ENCODE data around the gene SS18L1. TPM values are rescaled to one million over a fixed set of nuclear protein-coding genes. Genes with fewer than 3 reads are reported as not detected.

Gene SS18L1
- total RNA-seq, 4 donors from 2014 or later = 6.8 to 12.3 (median 11.1) TPM

GRCh38 chr20:62120365-62120762 is 23.2 kb upstream of the SS18L1 start:
- H3K4me3 ChIP-seq = no peak overlapping the region
- H3K4me1 ChIP-seq = peaks cover 0 to 42% (median 13%) of the 10 kb centered on the region in 3 donors
- ATAC-seq = no peak
- TF ChIP-seq, protein P1, sequence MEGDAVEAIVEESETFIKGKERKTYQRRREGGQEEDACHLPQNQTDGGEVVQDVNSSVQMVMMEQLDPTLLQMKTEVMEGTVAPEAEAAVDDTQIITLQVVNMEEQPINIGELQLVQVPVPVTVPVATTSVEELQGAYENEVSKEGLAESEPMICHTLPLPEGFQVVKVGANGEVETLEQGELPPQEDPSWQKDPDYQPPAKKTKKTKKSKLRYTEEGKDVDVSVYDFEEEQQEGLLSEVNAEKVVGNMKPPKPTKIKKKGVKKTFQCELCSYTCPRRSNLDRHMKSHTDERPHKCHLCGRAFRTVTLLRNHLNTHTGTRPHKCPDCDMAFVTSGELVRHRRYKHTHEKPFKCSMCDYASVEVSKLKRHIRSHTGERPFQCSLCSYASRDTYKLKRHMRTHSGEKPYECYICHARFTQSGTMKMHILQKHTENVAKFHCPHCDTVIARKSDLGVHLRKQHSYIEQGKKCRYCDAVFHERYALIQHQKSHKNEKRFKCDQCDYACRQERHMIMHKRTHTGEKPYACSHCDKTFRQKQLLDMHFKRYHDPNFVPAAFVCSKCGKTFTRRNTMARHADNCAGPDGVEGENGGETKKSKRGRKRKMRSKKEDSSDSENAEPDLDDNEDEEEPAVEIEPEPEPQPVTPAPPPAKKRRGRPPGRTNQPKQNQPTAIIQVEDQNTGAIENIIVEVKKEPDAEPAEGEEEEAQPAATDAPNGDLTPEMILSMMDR (IDR thresholded peaks at IDR 0.05) = no peak
- TF ChIP-seq POLR2AphosphoS5 (IDR thresholded peaks at IDR 0.05) = no peak
- TF ChIP-seq POLR2A (IDR thresholded peaks at IDR 0.05) = no peak
- TF ChIP-seq EP300 (IDR thresholded peaks at IDR 0.05) = no peak
- peak overlapping the region in 2 of 4 donors; percentile 2 to 14 for H3K27ac ChIP-seq
- no peaks in the 10 kb centered on the region for H3K9me3 ChIP-seq
- 77 to 88% methylated on average over 2 of the region's 5 CpGs for WGBS, 2 donors (ENCODE audit: low coverage in 1 of 2)
- H3K27me3 ChIP-seq = peaks cover 30% of the 10 kb centered on the region
- H3K36me3 ChIP-seq = peaks cover 0 to 11% of the 10 kb centered on the region in 2 donors

GRCh38 chr20:62120990-62121775 is 22.4 kb upstream of the SS18L1 start:
- Histone ChIP-seq H3K36me3 (peaks cover 0 to 19% of the 10 kb centered on the region in 2 donors), H3K27me3 (peaks cover 29% of the 10 kb centered on the region), H3K4me1 (peaks cover 0 to 46% (median 13%) of the 10 kb centered on the region in 3 donors), H3K9me3 (no peaks in the 10 kb centered on the region), H3K27ac (peak overlapping the region; percentile 94 to 99 (median 98)), H3K4me3 (peak overlapping the region; percentile 39 to 84)
- peak; percentile 5 for ATAC-seq
- WGBS, 2 donors (ENCODE audit: low coverage in 1 of 2) = 18% methylated on average over 6 to 42 of the region's 45 CpGs
- TF ChIP-seq EP300 (IDR thresholded peaks at IDR 0.05) (no peak), POLR2A (IDR thresholded peaks at IDR 0.05) (no peak), POLR2AphosphoS5 (IDR thresholded peaks at IDR 0.05) (peak; percentile 27)
- TF ChIP-seq, protein P1 (IDR thresholded peaks at IDR 0.05) = no peak

DNA sequence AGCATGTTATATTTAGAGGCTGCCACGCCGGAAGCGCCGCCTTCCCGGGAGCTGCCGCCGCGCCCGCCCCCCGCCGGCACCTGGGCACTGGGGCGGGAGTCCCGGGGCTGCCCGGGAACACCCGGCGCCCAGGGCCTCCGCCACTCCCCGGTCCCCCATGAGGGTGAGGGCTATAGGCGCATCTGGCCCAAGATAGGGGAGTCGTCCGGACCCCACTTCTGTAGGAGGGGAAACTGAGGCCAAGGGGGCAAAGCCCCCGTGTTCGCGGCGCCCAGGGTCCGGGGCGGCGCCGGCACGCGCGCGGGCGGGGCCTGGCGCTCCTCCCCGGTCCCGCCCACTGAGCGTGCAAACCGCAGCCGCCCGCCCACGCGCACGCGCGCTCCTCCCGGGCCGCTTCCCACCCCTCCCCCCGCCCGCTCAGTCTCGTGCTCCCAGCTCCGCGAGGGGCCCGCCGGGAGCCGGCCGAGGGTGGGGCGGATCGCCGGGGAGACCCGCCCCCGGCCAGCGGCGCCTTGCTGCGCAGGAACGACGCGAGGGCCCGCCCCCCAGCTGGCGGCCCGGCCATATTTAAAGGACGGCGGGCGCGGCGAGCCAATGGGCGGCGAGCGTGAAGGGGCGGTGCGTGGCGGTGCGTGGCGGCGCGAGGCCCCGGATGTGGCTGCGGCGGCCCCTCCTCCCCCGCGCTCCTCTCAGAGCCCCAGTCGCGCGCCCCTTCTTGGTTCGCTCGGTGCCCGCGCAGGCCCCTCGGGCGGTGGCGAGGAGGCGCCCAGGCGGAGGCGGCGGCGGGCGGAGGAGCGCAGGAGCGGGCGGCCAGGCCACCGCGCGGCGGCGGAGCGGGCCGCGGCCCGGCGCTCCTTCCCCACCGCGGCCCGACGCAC is 21.6 kb upstream of the SS18L1 start, which contains the start of gene LSM14B:
Gene LSM14B, plus strand, starts transcription at position 700 of the 878 bp plus-strand sequence. CDS start 192 bp downstream, outside the sequence.
- no CpG with 5 or more reads among the region's 124 CpGs for WGBS, 2 donors (ENCODE audit: low coverage in 1 of 2)
- H3K36me3 ChIP-seq = peaks cover 0 to 27% of the 10 kb centered on the region in 2 donors
- peak; percentile 94 for ATAC-seq
- peaks cover 24% of the 10 kb centered on the region for H3K27me3 ChIP-seq
- peak within 1 kb of the TSS; percentile 75 to 84 for H3K4me3 ChIP-seq
- H3K9me3 ChIP-seq = no peaks in the 10 kb centered on the region
- peaks cover 0 to 46% (median 13%) of the 10 kb centered on the region in 3 donors for H3K4me1 ChIP-seq
- H3K27ac ChIP-seq = peak within 1 kb of the TSS; percentile 94 to 99 (median 98)
- TF ChIP-seq POLR2A (IDR thresholded peaks at IDR 0.05) = peak; percentile 53 to 63
- TF ChIP-seq, protein P1 (IDR thresholded peaks at IDR 0.05) = peak in 2 of 4 experiments; percentile 6 to 13
- TF ChIP-seq POLR2AphosphoS5 (IDR thresholded peaks at IDR 0.05) = no peak
- no peak for TF ChIP-seq EP300 (IDR thresholded peaks at IDR 0.05)

GRCh38 chr20:62122654-62123449 is 20.7 kb upstream of the SS18L1 start:
- peak; percentile 5 for ATAC-seq

More at GRCh38 chr20:62122654-62123449, 20.7 kb upstream of the SS18L1 start:
- TF ChIP-seq EP300 (IDR thresholded peaks at IDR 0.05) = no peak
- TF ChIP-seq POLR2AphosphoS5 (IDR thresholded peaks at IDR 0.05) = no peak
- TF ChIP-seq, protein P1 (IDR thresholded peaks at IDR 0.05) = no peak
- no peak for TF ChIP-seq POLR2A (IDR thresholded peaks at IDR 0.05)
- no peaks in the 10 kb centered on the region for H3K9me3 ChIP-seq
- H3K27me3 ChIP-seq = peaks cover 16% of the 10 kb centered on the region
- H3K27ac ChIP-seq = peak overlapping the region; percentile 84 to 99 (median 98)
- peak overlapping the region; percentile 75 to 84 for H3K4me3 ChIP-seq
- H3K36me3 ChIP-seq = peaks cover 0 to 36% of the 10 kb centered on the region in 2 donors
- peaks cover 0 to 46% (median 13%) of the 10 kb centered on the region in 3 donors for H3K4me1 ChIP-seq
- no CpG with 5 or more reads among the region's 77 CpGs for WGBS, 2 donors (ENCODE audit: low coverage in 1 of 2)
